HepG2 (cell line): ENCODE measurements around the gene TENM3. TPM values are rescaled to one million over a fixed set of nuclear protein-coding genes. Genes with fewer than 3 reads are reported as not detected.

Experiments used
- ATAC-seq: fragments of 200-7000 bp; cut with Tn5 transposase; 3 replicates; pipeline ENCODE4 v1.9.1; 2020; ENCODE audit warnings: mild to moderate bottlenecking, moderate library complexity
- BruUV-seq: library from RNA; stranded (reverse); fragments of 400-500 nt; replicated peaks from 2 replicates; lab custom pipeline; 2021; lab: Mats Ljungman, UMichigan
- CTCF ChIA-PET: fragments of 300-600 bp; formaldehyde crosslinking; extraction: SDS; loops from one replicate; lab custom pipeline; 2021; ENCODE audit warnings: low total read pairs, inconsistent platforms, low intra/inter-chr PET ratio; lab: Yijun Ruan, JAX
- POLR2A ChIA-PET: fragments of 350-600 bp; sonication (Branson Sonifier 250); formaldehyde crosslinking; loops from one replicate; lab custom pipeline; 2020; ENCODE audit warnings: antibody characterized with exemption, inconsistent platforms; lab: Yijun Ruan, JAX
- DNase-seq: peaks from one replicate; pipeline ENCODE4 v3.0.0-alpha.2; 2015; ENCODE audit warnings: low spot score
- FAIRE-seq: peaks from 3 replicates; lab custom pipeline; 2011; peaks lifted over from hg19 to GRCh38; lab: Jason Lieb, UNC
- H2AFZ ChIP-seq: one replicate; pipeline ENCODE4 v1.6.1; 2011; ENCODE audit warnings: low read length, inconsistent platforms
- H3K27ac ChIP-seq: fragments of 300-600 bp; 3 replicates; pipeline ENCODE4 v1.8.0; 2011; ENCODE audit warnings: mixed run types, mild to moderate bottlenecking, mixed read lengths, low read length, inconsistent platforms; ENCODE audit not compliant: insufficient read depth; ENCODE audit errors: extremely low read length
- H3K27me3 ChIP-seq, 2 experiments: fragments of 200-600 bp in 1 of 2; 2 replicates in 1 of 2; 3 replicates in 1 of 2; pipeline versions ENCODE4 v1.6.0 to v1.8.0; 2011; ENCODE audit warnings: low read length in 2 of 2, mild to moderate bottlenecking in 2 of 2, moderate library complexity in 2 of 2, inconsistent platforms in 1 of 2; ENCODE audit not compliant: insufficient read depth in 2 of 2, control insufficient read depth in 1 of 2
- H3K36me3 ChIP-seq, 2 experiments: fragments of 200-600 bp in 1 of 2; replicated peaks in 1 of 2; 2 replicates in 1 of 2; 3 replicates in 1 of 2; pipeline versions ENCODE4 v1.5.1 to v1.8.0; 2011; ENCODE audit warnings: low read length in 2 of 2, inconsistent platforms in 1 of 2; ENCODE audit not compliant: insufficient read depth in 2 of 2, control insufficient read depth in 1 of 2
- H3K4me1 ChIP-seq: 2 replicates; pipeline ENCODE4 v1.5.1; 2012; ENCODE audit warnings: low read length, inconsistent platforms; ENCODE audit not compliant: insufficient read depth
- H3K4me2 ChIP-seq: 2 replicates; pipeline ENCODE4 v1.6.0; 2011; ENCODE audit warnings: low read depth, low read length, inconsistent platforms
- H3K4me3 ChIP-seq, 3 experiments: fragments of 200-600 bp in 1 of 3; sonication (generic), shearing (Covaris generic) in 1 of 3; replicated peaks in 1 of 3; 2 replicates each; pipeline ENCODE4 v1.5.1; 2011 to 2016; ENCODE audit warnings: low read length in 3 of 3, inconsistent platforms in 2 of 3, low read depth in 2 of 3, mild to moderate bottlenecking in 2 of 3, control low read depth in 1 of 3, mixed read lengths in 1 of 3; ENCODE audit not compliant: insufficient read depth in 1 of 3
- H3K79me2 ChIP-seq: one replicate; pipeline ENCODE4 v1.6.1; 2011; ENCODE audit warnings: low read length, inconsistent platforms; ENCODE audit not compliant: insufficient read depth
- H3K9ac ChIP-seq: 2 replicates; pipeline ENCODE4 v1.6.0; 2011; ENCODE audit warnings: mild to moderate bottlenecking, low read depth, low read length, inconsistent platforms; ENCODE audit not compliant: insufficient read depth
- H3K9me3 ChIP-seq: 2 replicates; pipeline ENCODE4 v1.5.1; 2012; ENCODE audit warnings: mild to moderate bottlenecking, low read length
- H4K20me1 ChIP-seq: 2 replicates; pipeline ENCODE4 v1.6.0; 2011; ENCODE audit warnings: inconsistent platforms, mild to moderate bottlenecking, low read length, moderate library complexity; ENCODE audit not compliant: insufficient read depth
- ATF7 ChIP-seq, 2 experiments: fragments of 450-650 bp in 1 of 2; sonication (generic) in 1 of 2; formaldehyde crosslinking in 1 of 2; IDR thresholded peaks; 2 replicates each; pipeline versions ENCODE4 v1.4.0 to v1.6.1; 2016 to 2020; ENCODE audit warnings: antibody characterized with exemption in 1 of 2, mild to moderate bottlenecking in 1 of 2, missing genetic modification reagents in 1 of 2
- CREB1 ChIP-seq, 2 experiments: fragments of 450-650 bp in 1 of 2; IDR thresholded peaks; 2 replicates each; pipeline ENCODE4 v1.6.1; 2016 to 2017; ENCODE audit warnings: control low read depth in 1 of 2, mild to moderate bottlenecking in 1 of 2, missing compliant biosample characterization in 1 of 2, missing genetic modification characterization in 1 of 2
- IRF2 ChIP-seq: IDR thresholded peaks from 2 replicates; pipeline ENCODE4 v1.6.1; 2018; ENCODE audit warnings: missing genetic modification reagents, missing compliant biosample characterization
- NFIC ChIP-seq: IDR thresholded peaks from 2 replicates; pipeline ENCODE4 v1.6.1; 2012; ENCODE audit warnings: mild to moderate bottlenecking, low read length, inconsistent platforms
- WGBS: methylation state at CpG from one replicate; pipeline ENCODE4 v1.1.6; 2017; ENCODE audit warnings: low lambda C conversion rate; 5-methylcytosine and 5-hydroxymethylcytosine counted together
- in situ Hi-C: cut with HindIII; loops from 2 replicates; pipeline ENCODE4 v1.10.0; 2017; ENCODE audit warnings: low pct_unique_long_range_greater_than_20kb; ENCODE audit not compliant: extremely low pct_ligation_motif_present
- intact Hi-C: fragments of 100-400 bp; cut with micrococcal nuclease; formaldehyde crosslinking; loops from one replicate; pipeline ENCODE4 v1.10.0; 2022; ENCODE audit not compliant: unreplicated experiment
- polyA plus RNA-seq, 8 experiments: library from polyadenylated mRNA; depleted of rRNA in 3 of 8; stranded (reverse) in 7 of 8; unstranded in 1 of 8; fragments of >200 nt; fragmentation: Illumina TruSeq in 4 of 8; extraction: Trizol in 4 of 8; gene quantifications; 2 replicates each; pipeline versions ENCODE4 v1.2.1 to v1.2.3, GENCODE V29; 2011 to 2016; ENCODE audit warnings: low read depth in 4 of 8, missing spikeins in 1 of 8, mixed read lengths in 1 of 8; ENCODE audit not compliant: insufficient read depth in 1 of 8
- total RNA-seq, 5 experiments: library from RNA; depleted of rRNA; stranded (reverse); fragments of >200 nt; fragmentation: Illumina TruSeq; extraction: Trizol; gene quantifications; 2 replicates each; pipeline ENCODE4 v1.2.3, GENCODE V29; 2016; ENCODE audit warnings: low read depth in 1 of 5
- TF ChIP-seq, protein P1 (sequence below): sonication (generic); formaldehyde crosslinking; IDR thresholded peaks from 2 replicates; pipeline ENCODE4 v1.5.0; 2020; ENCODE audit warnings: mild to moderate bottlenecking, missing genetic modification reagents, borderline replicate concordance

The TENM3 gene
- total and polyA plus RNA-seq, 2 of the 13 experiments (the other 11 are each of a cell fraction or from before 2014, with no cell fraction given) = 0.04 TPM; not detected in 1

GRCh38 chr4:182533964-182534363 lies 290.8 kb downstream of the TENM3 start:
- no TSS peak for BruUV-seq
- H3K4me3 ChIP-seq = no peak overlapping the region
- H3K27me3 ChIP-seq = no peaks in the 10 kb centered on the region
- no peak for FAIRE-seq
- H4K20me1 ChIP-seq = no peaks in the 10 kb centered on the region
- no peak for TF ChIP-seq NFIC
- no peak for TF ChIP-seq IRF2 (CRISPR knock-in tag)
- TF ChIP-seq ATF7 (IDR thresholded peaks at IDR 0.05) = peak; percentile 94
- no peak for TF ChIP-seq ATF7 (CRISPR knock-in tag; IDR thresholded peaks at IDR 0.05)
- 0 out of 2 replicates have a peak, but pooled peaks have one; percentile 44 for TF ChIP-seq CREB1 (IDR thresholded peaks at IDR 0.05)
- no peak for TF ChIP-seq CREB1 (CRISPR knock-in tag; IDR thresholded peaks at IDR 0.05)
- TF ChIP-seq, protein P1, sequence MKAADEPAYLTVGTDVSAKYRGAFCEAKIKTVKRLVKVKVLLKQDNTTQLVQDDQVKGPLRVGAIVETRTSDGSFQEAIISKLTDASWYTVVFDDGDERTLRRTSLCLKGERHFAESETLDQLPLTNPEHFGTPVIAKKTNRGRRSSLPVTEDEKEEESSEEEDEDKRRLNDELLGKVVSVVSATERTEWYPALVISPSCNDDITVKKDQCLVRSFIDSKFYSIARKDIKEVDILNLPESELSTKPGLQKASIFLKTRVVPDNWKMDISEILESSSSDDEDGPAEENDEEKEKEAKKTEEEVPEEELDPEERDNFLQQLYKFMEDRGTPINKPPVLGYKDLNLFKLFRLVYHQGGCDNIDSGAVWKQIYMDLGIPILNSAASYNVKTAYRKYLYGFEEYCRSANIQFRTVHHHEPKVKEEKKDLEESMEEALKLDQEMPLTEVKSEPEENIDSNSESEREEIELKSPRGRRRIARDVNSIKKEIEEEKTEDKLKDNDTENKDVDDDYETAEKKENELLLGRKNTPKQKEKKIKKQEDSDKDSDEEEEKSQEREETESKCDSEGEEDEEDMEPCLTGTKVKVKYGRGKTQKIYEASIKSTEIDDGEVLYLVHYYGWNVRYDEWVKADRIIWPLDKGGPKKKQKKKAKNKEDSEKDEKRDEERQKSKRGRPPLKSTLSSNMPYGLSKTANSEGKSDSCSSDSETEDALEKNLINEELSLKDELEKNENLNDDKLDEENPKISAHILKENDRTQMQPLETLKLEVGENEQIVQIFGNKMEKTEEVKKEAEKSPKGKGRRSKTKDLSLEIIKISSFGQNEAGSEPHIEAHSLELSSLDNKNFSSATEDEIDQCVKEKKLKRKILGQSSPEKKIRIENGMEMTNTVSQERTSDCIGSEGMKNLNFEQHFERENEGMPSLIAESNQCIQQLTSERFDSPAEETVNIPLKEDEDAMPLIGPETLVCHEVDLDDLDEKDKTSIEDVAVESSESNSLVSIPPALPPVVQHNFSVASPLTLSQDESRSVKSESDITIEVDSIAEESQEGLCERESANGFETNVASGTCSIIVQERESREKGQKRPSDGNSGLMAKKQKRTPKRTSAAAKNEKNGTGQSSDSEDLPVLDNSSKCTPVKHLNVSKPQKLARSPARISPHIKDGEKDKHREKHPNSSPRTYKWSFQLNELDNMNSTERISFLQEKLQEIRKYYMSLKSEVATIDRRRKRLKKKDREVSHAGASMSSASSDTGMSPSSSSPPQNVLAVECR = no peak
- TF ChIP-seq, all 625 proteins: peak for 2
- Histone ChIP-seq H2AFZ (no peak overlapping the region), H3K9me3 (no peaks in the 10 kb centered on the region), H3K4me2 (no peak overlapping the region), H3K36me3 (no peaks in the 10 kb centered on the region), H3K9ac (no peak overlapping the region), H3K27ac (no peak overlapping the region), H3K79me2 (no peaks in the 10 kb centered on the region), H3K4me1 (no peaks in the 10 kb centered on the region)
- DNase-seq = no peak
- ChIA-PET CTCF (no interaction called here), POLR2A (no interaction called here)
- intact Hi-C loops (no loop called here), in situ Hi-C loops (no loop called here)
- 0% methylated on average over 1 of the region's 1 CpG for WGBS
- ATAC-seq = no peak
